LNCaP clone FGC (cell line): ENCODE data around the gene LEKR1.

Source experiments
- DNase-seq: peaks from one replicate; pipeline ENCODE4 v3.0.0-alpha.2; 2011; ENCODE audit warnings: low read depth
- H3K4me3 ChIP-seq: 2 replicates; pipeline ENCODE4 v1.5.1; 2011; ENCODE audit warnings: mild to moderate bottlenecking, low read depth, low read length, control low read depth
- CTCF ChIP-seq: IDR thresholded peaks from 2 replicates; pipeline ENCODE4 v1.5.1; 2012; ENCODE audit warnings: mild to moderate bottlenecking; ENCODE audit not compliant: control insufficient read depth, insufficient read depth; ENCODE audit errors: extremely low read depth

LEKR1 gene

DNA sequence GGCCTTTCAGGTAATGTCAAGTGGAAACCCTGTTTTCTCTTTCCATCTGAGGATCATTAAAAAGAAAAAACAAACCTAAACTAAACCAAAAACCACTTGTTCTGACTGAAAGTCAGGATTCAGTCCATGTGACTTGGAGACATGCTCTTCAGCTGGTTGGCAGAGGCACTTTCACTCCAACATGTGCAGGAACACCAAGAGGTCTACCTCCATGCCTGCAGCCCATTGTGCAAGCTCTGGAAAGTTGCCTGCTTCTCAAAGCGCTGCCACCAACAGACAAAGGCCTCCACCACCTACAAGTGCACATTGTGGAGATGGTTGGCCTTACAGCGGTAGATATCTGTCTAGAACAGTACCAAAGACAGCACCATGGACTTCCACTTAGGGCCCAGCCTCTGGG is 161.8 kb downstream of the LEKR1 start:
- no peak for TF ChIP-seq CTCF
- H3K4me3 ChIP-seq = no peak overlapping the region
- no peak for DNase-seq

GRCh38 chr3:156997351-156997750 is 171.2 kb downstream of the LEKR1 start:
- no peak for DNase-seq
- no peak overlapping the region for H3K4me3 ChIP-seq
- TF ChIP-seq CTCF = no peak

DNA sequence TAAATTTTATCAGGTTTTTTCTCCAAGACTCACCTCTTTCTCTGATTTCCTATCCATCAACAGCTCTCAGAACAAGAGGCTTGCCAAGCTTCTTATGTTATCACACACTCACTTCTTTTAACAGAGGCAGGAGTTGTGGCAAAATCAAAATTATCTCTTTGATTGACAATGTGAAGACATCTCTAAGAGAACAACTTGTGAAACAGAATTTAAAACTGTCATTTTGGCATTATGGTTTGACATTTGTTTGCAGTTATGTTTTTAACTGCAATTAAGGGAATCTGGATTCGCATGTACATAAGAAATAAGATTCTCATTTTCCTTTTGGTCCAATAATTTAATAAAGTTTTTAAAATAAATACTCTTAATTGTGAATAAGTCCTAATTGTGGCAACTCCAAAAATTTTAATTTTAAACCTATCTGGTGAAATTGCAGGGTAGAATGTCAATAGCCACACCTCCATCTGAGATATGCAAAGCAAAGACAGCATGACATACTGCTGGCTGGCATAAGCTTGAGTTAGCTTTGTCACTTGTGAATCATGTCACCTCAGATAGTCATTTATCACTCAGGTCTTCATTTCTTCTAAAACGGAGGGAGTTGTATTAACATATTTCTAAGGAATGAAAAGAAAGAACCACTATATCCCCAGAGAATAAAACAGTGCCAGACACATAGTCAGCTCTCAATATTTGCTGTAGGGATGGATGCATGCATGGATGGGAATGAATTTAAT is 175.2 kb downstream of the LEKR1 start:
- TF ChIP-seq CTCF = no peak
- no peak for DNase-seq
- no peak overlapping the region for H3K4me3 ChIP-seq

GRCh38 chr3:157021679-157022078 is 195.5 kb downstream of the LEKR1 start:
- H3K4me3 ChIP-seq = no peak overlapping the region
- no peak for DNase-seq
- no peak for TF ChIP-seq CTCF

DNA sequence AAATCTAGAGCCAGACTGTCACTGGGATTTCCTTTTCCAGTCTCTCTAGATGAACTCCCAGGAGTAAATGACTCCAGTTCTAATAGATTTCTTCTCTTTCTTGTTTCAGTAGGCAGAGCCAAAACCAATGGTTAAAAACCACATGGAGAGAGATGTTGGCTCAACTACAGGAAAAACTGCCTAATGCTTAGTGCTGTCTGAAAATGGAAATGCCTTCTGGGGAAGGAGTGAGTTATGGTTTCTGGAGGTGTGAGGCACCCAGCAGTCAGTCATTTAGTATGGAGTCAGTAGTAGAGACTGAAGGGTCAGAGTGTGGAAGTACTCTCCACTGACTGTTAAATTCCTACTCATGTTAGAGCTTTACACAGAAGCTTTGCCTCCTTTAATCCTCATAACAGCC is 197.1 kb downstream of the LEKR1 start:
- H3K4me3 ChIP-seq = no peak overlapping the region
- TF ChIP-seq CTCF = no peak
- no peak for DNase-seq

DNA sequence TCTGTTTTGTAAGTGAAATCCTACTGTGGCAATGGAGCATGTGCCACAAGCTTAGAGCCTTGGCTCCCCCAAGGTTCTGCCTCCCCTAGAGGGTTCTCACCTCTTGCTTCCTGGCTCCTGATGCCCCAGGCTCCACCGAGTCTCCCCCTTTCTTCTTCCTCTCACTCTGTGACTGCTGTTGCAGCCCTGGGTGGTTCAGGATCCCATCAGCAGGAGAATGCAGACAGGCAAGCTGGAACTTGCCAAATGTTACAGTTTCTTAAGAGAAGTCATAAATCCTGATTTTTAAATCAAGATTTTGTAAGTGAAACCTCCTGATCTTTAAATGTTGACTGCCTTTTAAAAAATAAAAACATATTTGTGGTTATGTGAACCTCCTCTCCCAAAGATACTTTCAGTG is 199.9 kb downstream of the LEKR1 start:
- DNase-seq = no peak
- no peak for TF ChIP-seq CTCF
- no peak overlapping the region for H3K4me3 ChIP-seq
